Panc1 (cell line): Measurements from ENCODE around the gene SNED1. TPM values are rescaled to one million over a fixed set of nuclear protein-coding genes. Genes with fewer than 3 reads are reported as not detected.

ENCODE experiments used
- ATAC-seq: fragments of 200-7000 bp; cut with Tn5 transposase; 2 replicates; pipeline ENCODE4 v1.9.1; 2020; ENCODE audit warnings: mild to moderate bottlenecking, moderate library complexity
- BruUV-seq: library from RNA; stranded (reverse); fragments of 400-500 nt; replicated peaks from 2 replicates; lab custom pipeline; 2021; lab: Mats Ljungman, UMichigan
- CTCF ChIA-PET: fragments of 300-600 bp; sonication (Branson Sonifier 250); formaldehyde crosslinking; loops from one replicate; lab custom pipeline; 2022; ENCODE audit warnings: antibody characterized with exemption; lab: Charles Lee
- POLR2A ChIA-PET: fragments of 300-600 bp; sonication (Branson Sonifier 250); formaldehyde crosslinking; loops from one replicate; lab custom pipeline; 2022; ENCODE audit warnings: antibody characterized with exemption; lab: Charles Lee
- DNase-seq: peaks from one replicate; pipeline ENCODE4 v3.0.0-alpha.2; 2010; ENCODE audit warnings: low read depth, low spot score
- H3K27ac ChIP-seq: 2 replicates; pipeline ENCODE4 v1.5.1; 2011; ENCODE audit warnings: mild to moderate bottlenecking, low read length, inconsistent platforms
- H3K27me3 ChIP-seq: fragments of 200-500 bp; sonication (Bioruptor generic); 2 replicates; pipeline ENCODE4 v1.6.0; 2014; ENCODE audit warnings: low read length, inconsistent platforms; ENCODE audit not compliant: control insufficient read depth, insufficient read depth
- H3K36me3 ChIP-seq: fragments of 200-500 bp; sonication (Bioruptor generic); 2 replicates; pipeline ENCODE4 v1.5.1; 2014; ENCODE audit warnings: inconsistent platforms, mild to moderate bottlenecking, low read length, moderate library complexity; ENCODE audit not compliant: control insufficient read depth, insufficient read depth
- H3K4me1 ChIP-seq: 2 replicates; pipeline ENCODE4 v1.5.1; 2011; ENCODE audit warnings: inconsistent platforms, mild to moderate bottlenecking, low read length, moderate library complexity; ENCODE audit not compliant: control insufficient read depth, insufficient read depth
- H3K4me3 ChIP-seq, 2 experiments: 2 replicates each; pipeline ENCODE4 v1.5.1; 2011 to 2012; ENCODE audit warnings: low read depth in 2 of 2, low read length in 2 of 2, mild to moderate bottlenecking in 2 of 2, inconsistent platforms in 1 of 2, moderate library complexity in 1 of 2
- H3K9me3 ChIP-seq: fragments of 200-500 bp; sonication (Bioruptor generic); 2 replicates; pipeline ENCODE4 v1.5.1; 2014; ENCODE audit warnings: low read depth, mild to moderate bottlenecking, inconsistent platforms, low read length, moderate library complexity; ENCODE audit not compliant: control insufficient read depth, insufficient read depth
- POLR2AphosphoS5 ChIP-seq: IDR thresholded peaks from 2 replicates; pipeline ENCODE4 v1.6.1; 2012; ENCODE audit warnings: mild to moderate bottlenecking, low read depth, low read length, moderate library complexity
- SIN3A ChIP-seq: IDR thresholded peaks from 2 replicates; pipeline ENCODE4 v1.6.1; 2012; ENCODE audit warnings: low read depth, mild to moderate bottlenecking, low read length, moderate library complexity, borderline replicate concordance; ENCODE audit not compliant: insufficient read depth
- TCF7L2 ChIP-seq: IDR thresholded peaks from 2 replicates; pipeline ENCODE4 v1.6.1; 2011; ENCODE audit warnings: mild to moderate bottlenecking, low read depth, low read length, inconsistent platforms
- in situ Hi-C: cut with HindIII; loops from 2 replicates; pipeline ENCODE4 v1.10.0; 2016; ENCODE audit warnings: low sequenced_read_pairs, low pct_unique_long_range_greater_than_20kb
- intact Hi-C: fragments of 100-400 bp; cut with micrococcal nuclease; formaldehyde crosslinking; loops from one replicate; pipeline ENCODE4 v1.10.0; 2022; ENCODE audit not compliant: unreplicated experiment
- total RNA-seq: library from RNA; stranded (reverse); gene quantifications from one replicate; pipeline ENCODE4 v1.2.1, GENCODE V29; 2021; ENCODE audit not compliant: unreplicated experiment
- TF ChIP-seq, protein P1 (sequence below), 2 experiments: IDR thresholded peaks; 2 replicates each; pipeline ENCODE4 v1.6.1; 2011 to 2012; ENCODE audit warnings: low read depth in 2 of 2, control low read depth in 1 of 2, low read length in 1 of 2, mild to moderate bottlenecking in 1 of 2, moderate library complexity in 1 of 2; ENCODE audit not compliant: insufficient read depth in 1 of 2
- TF ChIP-seq, protein P2 (sequence below): fragments of 450-650 bp; IDR thresholded peaks from 2 replicates; pipeline ENCODE4 v1.5.1; 2017; ENCODE audit warnings: mild to moderate bottlenecking

SNED1 gene
- total RNA-seq, 1 experiment from 2014 or later, result 11.0 TPM

DNA sequence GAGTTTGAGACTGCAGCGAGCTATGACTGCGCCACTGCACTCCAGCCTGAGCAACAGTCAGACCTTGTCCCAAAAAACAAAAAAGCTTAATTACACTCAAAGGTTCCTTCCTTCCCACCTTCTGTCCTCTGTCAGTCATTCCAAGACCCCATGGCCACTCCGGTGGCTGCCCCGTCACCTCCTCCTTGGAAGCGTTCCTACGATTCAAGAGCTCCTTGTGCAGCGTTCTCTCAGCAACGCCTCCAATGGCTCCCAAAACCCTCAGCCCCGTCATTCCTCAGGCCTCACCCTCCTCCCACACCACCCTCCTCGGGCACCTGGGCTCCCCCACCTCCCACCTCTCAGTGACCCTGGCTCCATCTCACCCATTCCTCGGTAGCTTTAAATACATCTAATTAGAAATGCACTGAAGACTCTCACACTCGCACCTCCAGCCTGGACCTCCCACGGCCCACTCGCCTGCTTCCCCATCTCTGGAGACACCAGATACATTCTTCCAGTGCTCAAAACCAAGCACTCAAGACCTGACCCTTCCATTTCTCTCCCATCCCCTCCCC is 142.9 kb downstream of the SNED1 start:
- ChIA-PET POLR2A (interaction anchor here (0.7 kb wide), 1 partner anchor 13 kb away, joined by 3 read pairs; no protein-coding TSS in a partner anchor), CTCF (interaction anchor here (1.1 kb wide), 1 partner anchor 63 kb away, joined by 4 read pairs; no protein-coding TSS in a partner anchor)
- Histone ChIP-seq H3K4me3 (no peak overlapping the region), H3K4me1 (no peaks in the 10 kb centered on the region), H3K9me3 (no peaks in the 10 kb centered on the region), H3K27me3 (no peaks in the 10 kb centered on the region), H3K36me3 (no peaks in the 10 kb centered on the region), H3K27ac (no peak overlapping the region)
- BruUV-seq, result no TSS peak
- ATAC-seq (no peak), DNase-seq (no peak)
- intact Hi-C loops (no loop called here), in situ Hi-C loops (no loop called here)
- no peak for TF ChIP-seq TCF7L2
- TF ChIP-seq POLR2AphosphoS5, result no peak
- TF ChIP-seq, protein P1, sequence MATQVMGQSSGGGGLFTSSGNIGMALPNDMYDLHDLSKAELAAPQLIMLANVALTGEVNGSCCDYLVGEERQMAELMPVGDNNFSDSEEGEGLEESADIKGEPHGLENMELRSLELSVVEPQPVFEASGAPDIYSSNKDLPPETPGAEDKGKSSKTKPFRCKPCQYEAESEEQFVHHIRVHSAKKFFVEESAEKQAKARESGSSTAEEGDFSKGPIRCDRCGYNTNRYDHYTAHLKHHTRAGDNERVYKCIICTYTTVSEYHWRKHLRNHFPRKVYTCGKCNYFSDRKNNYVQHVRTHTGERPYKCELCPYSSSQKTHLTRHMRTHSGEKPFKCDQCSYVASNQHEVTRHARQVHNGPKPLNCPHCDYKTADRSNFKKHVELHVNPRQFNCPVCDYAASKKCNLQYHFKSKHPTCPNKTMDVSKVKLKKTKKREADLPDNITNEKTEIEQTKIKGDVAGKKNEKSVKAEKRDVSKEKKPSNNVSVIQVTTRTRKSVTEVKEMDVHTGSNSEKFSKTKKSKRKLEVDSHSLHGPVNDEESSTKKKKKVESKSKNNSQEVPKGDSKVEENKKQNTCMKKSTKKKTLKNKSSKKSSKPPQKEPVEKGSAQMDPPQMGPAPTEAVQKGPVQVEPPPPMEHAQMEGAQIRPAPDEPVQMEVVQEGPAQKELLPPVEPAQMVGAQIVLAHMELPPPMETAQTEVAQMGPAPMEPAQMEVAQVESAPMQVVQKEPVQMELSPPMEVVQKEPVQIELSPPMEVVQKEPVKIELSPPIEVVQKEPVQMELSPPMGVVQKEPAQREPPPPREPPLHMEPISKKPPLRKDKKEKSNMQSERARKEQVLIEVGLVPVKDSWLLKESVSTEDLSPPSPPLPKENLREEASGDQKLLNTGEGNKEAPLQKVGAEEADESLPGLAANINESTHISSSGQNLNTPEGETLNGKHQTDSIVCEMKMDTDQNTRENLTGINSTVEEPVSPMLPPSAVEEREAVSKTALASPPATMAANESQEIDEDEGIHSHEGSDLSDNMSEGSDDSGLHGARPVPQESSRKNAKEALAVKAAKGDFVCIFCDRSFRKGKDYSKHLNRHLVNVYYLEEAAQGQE (IDR thresholded peaks at IDR 0.05; ENCODE audit: insufficient read depth in 1 of 2, low read depth in 2 of 2, low read length in 1 of 2), result no peak
- TF ChIP-seq, protein P2, sequence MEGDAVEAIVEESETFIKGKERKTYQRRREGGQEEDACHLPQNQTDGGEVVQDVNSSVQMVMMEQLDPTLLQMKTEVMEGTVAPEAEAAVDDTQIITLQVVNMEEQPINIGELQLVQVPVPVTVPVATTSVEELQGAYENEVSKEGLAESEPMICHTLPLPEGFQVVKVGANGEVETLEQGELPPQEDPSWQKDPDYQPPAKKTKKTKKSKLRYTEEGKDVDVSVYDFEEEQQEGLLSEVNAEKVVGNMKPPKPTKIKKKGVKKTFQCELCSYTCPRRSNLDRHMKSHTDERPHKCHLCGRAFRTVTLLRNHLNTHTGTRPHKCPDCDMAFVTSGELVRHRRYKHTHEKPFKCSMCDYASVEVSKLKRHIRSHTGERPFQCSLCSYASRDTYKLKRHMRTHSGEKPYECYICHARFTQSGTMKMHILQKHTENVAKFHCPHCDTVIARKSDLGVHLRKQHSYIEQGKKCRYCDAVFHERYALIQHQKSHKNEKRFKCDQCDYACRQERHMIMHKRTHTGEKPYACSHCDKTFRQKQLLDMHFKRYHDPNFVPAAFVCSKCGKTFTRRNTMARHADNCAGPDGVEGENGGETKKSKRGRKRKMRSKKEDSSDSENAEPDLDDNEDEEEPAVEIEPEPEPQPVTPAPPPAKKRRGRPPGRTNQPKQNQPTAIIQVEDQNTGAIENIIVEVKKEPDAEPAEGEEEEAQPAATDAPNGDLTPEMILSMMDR, result no peak
- no peak for TF ChIP-seq SIN3A

DNA sequence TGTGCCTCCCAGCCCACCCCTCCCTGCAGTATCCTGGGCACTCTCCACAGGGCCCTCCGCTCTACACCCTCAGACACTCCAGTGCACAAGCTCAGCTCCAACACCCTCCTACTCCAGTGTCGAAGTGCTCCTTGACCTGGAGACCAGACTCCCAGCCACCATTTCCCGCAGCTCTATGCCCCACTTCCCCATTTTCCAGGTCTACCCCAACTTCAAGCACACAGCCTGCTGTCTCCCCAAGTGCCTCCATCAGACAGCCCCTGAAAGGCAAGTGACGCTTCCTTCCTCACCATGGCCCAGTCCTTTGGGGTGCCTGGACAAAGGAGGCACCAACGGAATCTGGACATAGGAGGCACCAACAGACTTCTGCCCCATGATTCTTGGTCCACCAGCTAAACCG is 143.6 kb downstream of the SNED1 start:
- ChIA-PET CTCF (no interaction called here), POLR2A (no interaction called here)
- H3K9me3 ChIP-seq, result no peaks in the 10 kb centered on the region
- no peaks in the 10 kb centered on the region for H3K4me1 ChIP-seq
- no peaks in the 10 kb centered on the region for H3K36me3 ChIP-seq
- H3K27ac ChIP-seq, result no peak overlapping the region
- intact Hi-C loops, result no loop called here
- TF ChIP-seq TCF7L2, result no peak
- TF ChIP-seq, protein P2, result no peak
- TF ChIP-seq POLR2AphosphoS5, result no peak
- TF ChIP-seq SIN3A, result no peak
- TF ChIP-seq, protein P1 (IDR thresholded peaks at IDR 0.05; ENCODE audit: insufficient read depth in 1 of 2, low read depth in 2 of 2, low read length in 1 of 2), result no peak
- ATAC-seq, result no peak
- DNase-seq, result no peak
- no TSS peak for BruUV-seq
- H3K27me3 ChIP-seq, result no peaks in the 10 kb centered on the region
- in situ Hi-C loops, result no loop called here
- H3K4me3 ChIP-seq, result no peak overlapping the region
